ENCODE results near the gene FAM83G.
A peak's percentile ranks its signal among the peaks of the same experiment; 100 is the strongest.
"Not testable (repeated sequence)": the region's sequence is repeated elsewhere in the genome, so short reads cannot be mapped to it uniquely, and the experiment has no call there.

FAM83G gene

DNA sequence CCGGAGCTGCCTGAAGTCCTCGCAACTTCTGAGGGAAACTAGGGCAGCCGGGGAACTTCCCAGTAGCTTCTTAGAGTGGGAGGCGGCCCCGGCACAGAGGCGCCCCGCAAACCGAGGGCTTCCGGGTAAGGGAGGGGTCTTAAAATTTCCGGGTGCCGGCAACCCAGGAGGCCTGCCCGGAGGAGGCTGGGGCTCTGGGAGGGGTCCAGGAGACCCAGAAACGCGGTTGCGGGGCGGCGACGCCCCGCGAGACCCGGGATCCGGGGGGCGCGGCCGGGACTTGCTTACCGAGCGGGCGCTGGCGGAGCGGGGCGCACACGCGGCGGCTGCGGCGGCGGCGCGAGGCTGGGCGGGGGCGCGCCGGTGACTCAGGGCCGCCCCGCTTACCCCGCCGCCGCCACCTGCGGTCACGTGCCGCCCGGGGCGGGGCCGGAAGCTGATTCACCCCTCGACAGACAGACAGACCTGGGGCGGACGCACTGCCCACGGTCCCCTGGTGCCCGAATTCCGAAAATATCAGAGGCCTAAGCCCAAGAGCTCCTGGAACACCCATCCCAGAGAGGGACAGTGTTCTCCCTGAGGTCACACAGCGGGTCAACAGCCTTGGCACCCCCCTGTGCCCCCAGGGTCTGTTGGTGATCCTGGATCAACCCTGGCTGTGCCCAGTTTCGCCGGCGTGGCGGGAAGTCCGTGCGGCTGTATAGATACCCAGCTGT lies at the start of gene FAM83G:
FAM83G (minus strand) TSS at position 344 of the 716 bp plus-strand sequence. CDS start 723 bp downstream, outside the sequence.
- DNase-seq (ENCODE audit: low spot score): peak; percentile 60

DNA sequence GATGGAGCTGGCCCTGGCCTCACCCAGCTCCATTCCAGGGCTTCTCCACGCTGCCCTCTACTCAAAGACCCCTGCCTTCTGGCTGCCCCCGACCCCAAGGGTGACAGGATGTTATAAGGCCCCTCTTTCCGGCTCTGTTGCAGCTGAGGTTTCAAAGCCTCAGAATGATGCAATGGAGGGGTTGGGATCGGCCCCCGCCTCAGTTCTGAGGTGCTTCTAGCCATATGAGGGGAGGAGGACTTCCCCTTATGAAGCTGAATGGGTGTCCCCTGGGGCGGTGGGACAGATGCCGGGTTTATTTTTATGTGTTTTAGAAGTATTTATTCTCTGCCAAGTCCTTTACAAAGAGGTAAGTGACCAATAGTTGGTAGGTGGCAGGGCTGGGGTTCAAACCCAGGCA lies 44.3 kb upstream of the FAM83G start:
- DNase-seq (ENCODE audit: low spot score): not testable (repeated sequence)

DNA sequence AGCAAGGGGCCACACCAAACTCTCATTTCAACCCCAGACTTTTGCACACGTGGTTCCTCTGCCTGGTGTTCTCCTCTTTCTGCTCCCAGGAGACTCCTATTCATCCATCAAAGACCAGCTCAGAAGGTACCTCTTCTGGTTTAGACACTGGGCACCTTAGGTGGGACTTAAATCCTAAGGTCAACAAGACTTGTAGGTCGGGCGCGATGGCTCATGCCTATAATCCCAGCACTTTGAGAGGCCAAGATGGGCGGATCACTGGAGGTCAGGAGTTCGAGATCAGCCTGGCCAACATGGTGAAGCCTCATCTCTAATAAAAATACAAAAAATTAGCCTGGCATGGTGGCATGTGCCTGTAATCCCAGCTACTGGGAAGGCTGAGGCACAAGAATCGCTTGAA lies 42.9 kb upstream of the FAM83G start:
- DNase-seq (ENCODE audit: low spot score): not testable (repeated sequence)

DNA sequence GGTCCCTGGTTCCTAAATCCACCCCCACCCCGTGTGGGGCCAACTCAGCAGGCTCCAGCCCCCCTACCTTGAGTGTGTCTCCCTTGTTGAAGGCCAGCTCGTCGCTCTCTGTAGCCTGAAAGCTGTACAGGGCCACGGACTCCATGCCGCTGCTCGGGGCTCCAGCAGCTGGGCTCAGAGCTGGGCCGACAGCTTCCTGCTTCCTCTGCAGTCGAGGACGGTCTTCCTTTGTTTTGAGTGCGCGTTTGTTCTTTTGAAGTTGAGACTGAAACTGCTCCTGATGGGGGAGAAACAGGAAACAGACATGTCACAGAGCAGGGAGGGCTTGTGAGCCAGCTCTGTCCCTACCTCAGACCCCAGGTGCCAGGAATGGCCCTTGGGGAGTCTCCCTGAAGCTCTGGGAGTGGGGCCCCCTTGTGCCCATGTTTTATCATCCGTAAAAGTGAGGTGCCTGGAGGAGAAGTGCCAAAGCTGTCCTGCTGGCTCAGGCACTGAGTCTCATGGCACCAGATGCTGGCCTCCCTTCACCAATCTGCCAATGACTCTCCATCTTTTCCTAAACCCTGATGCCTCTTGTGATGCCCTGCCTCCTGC lies 42.3 kb upstream of the FAM83G start, which contains the start of gene GRAP:
GRAP (minus strand) TSS at position 176 of the 594 bp plus-strand sequence; CDS start at position 145, 31 bp downstream.
- not testable (repeated sequence) for DNase-seq (ENCODE audit: low spot score)

- not testable (repeated sequence) for DNase-seq (ENCODE audit: low spot score)
These were observed 40.1 kb upstream of the FAM83G start for GRCh38 chr17:19044643-19045042.

DNA sequence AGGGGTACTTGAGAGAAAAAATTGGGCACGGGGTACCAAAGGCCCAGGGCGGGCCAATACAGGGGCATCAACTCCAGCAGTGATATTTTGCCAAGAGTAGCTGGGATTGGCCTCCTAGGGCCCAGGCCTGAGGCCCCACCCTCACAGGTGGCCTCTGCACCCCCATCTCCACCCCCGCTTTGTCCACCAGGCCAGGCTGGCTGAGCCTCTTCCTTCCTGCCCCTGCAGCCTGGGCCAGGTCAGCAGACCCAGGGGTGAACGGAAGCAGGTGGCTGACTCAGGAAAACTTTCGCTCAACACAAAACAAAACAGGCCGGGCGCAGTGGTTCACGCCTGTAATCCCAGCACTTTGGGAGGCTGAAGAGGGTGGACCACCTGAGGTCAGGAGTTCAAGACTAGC lies 38.5 kb upstream of the FAM83G start:
- not testable (repeated sequence) for DNase-seq (ENCODE audit: low spot score)

DNA sequence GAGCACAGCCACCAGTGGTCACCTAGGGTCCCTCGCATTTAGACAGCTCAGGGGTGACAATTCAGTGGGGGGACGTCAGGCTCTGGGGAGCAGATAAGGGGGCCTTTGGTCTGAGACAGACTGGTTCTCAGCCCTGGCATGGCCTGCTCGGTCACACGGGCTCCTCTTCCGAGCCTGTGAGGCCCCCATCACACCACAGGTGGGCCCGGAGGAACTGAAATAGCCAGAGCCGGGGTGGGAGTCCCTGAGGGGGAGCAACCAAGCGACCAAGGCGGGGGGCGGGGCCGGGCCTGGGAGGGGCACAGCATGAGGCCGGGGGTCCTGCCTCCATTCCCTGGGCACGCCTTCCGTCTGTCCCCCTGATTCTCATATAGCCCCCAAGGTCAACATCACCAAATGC lies 37.8 kb upstream of the FAM83G start:
- DNase-seq (ENCODE audit: low spot score): not testable (repeated sequence)

DNA sequence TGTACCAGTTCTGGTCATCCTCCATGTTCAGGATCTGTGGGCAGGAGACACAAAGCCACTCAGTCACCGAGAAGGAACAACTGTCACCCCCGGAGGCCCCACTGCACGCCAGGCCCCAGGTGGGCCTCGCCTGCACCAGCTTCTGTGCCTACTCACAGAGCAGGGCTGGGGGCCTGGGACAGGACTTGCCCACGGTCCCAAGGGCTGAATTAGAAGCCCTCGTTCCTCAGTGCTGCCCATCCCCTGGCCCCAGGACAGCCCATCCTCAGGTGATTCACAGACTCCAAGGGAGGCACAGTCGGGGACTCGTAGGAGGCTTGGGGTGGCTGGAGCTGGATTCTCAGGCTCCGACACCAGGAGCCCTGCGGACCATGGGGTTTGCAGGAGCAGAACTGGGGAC lies 37.3 kb upstream of the FAM83G start:
- not testable (repeated sequence) for DNase-seq (ENCODE audit: low spot score)

DNA sequence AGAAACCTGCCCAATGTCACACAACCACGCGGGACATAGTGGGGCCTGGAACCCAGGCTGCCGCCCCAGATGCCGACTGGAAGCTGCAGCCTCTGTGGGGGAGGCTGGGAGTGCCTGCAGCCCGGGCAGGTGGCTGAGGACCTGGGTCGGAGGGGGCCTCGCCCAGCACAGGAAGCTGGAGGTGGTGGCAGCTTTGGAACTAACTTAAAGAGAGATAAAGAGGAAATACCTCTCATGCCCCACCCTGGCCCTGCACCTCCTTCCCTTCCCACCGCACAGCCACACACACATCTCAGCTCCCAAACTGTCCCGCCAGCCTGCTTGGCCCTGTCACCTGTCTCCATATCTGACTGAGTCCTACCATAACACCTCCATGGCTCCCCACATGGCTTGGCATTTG lies 35.8 kb upstream of the FAM83G start:
- DNase-seq (ENCODE audit: low spot score): not testable (repeated sequence)

- not testable (repeated sequence) for DNase-seq (ENCODE audit: low spot score)
These were observed 34.2 kb upstream of the FAM83G start for GRCh38 chr17:19038730-19039129.

DNA sequence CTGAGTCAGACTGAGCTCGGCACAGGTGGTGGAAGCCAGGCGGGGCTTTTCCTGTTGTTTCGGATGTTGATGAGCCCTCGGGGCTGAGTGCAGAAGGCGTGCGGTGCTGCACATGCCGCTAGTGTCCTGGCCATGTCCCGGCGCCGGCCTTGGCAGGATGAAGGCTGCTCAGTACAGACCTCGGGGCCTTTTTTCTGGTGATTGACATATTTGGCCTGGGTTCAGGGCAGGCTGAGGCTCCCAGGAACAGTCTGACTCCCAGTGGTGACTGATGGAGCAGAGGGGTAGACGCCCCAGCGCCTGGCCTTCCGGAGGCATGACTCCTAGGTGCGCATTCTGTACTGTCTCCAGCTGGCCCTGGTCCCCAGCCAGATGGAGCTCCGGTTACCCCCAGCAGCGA lies 33.4 kb upstream of the FAM83G start:
- not testable (repeated sequence) for DNase-seq (ENCODE audit: low spot score)

- not testable (repeated sequence) for DNase-seq (ENCODE audit: low spot score)
These were observed 33.0 kb upstream of the FAM83G start for GRCh38 chr17:19037547-19037946.

GRCh38 chr17:19036186-19036585 lies 31.6 kb upstream of the FAM83G start:
- DNase-seq (ENCODE audit: low spot score): not testable (repeated sequence)

DNA sequence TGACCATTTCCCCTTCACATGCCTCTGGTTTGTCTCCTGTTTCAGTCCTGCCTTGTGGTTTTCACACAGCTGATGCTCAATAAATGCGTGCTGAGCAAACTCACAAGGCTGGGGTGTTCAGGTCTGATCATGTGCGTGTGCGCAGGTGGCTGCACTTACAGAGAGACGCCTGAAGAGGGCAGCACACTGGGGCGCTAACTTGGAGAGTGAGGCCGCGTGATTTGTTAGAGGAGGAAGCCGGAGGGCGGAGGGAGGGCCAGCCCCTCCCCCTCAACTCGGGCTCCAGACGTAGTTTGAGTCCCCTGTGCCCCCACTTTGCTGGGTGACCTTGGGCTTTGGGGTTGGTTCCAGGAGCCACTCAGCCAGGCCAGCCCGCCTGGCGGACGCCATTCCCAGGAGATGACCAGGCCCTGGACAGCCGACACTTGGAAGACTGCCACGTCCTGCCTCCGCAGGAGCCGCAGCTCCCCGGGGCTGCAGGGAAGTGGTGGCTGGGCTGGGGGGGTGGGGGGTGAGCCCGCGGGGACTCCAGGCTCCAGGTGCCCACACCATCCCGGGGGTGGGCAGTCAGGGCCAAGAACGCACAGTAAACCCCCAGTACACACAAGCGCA lies 27.9 kb upstream of the FAM83G start:
- not testable (repeated sequence) for DNase-seq (ENCODE audit: low spot score)

DNA sequence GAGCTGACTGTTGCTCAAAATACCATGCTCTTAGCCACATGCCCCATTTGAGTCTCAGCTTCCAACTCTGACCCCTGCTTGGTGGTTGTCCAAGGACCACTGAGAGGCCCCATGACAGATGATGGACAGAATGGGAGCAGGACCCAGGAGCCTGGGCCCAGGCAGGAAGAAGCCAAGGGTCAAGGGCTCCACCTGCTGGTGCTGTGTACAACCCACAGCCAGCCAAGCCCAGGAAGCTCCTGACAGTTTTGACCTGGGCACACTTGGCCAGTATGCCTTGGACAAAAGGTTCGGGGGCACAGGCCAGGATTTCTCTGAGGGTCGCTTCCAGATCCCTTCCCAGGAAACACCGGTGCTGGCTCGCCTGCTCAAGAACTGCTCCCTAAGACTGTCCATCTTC lies 27.2 kb upstream of the FAM83G start:
- not testable (repeated sequence) for DNase-seq (ENCODE audit: low spot score)

DNA sequence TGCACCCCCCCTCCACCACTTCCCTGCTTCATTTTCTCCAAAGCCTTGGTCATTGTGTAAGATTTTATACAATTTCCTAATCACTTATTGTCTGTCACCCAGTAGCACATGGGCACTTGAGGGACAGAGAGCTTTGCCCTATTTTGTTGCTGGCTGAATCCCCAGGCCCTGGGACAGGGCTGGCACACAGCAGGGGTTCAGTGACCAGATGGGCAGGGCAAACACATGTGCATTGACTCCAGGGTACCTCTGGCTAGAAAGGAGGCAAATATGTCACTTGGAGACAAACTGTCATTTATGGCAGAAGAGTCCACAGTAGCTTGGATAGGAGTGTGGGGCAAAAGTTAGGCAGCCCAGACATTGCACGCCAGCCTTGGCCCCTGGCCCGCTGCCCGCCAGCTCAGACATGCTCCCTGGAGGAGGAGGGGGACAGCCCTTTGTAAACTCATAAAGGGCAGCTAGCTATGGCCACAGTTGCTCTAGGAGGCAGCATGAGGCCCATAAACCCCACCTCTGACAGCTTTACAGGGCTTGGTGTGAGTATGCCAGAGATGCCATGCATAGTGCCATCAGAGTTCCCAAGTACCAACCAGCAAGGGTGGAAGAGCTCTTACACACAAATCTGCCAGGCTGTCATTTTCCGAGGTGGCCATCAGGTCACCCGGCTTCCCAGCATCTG lies 26.3 kb upstream of the FAM83G start:
- DNase-seq (ENCODE audit: low spot score): not testable (repeated sequence)

- not testable (repeated sequence) for DNase-seq (ENCODE audit: low spot score)
These were observed 25.2 kb upstream of the FAM83G start for GRCh38 chr17:19029740-19030139.

- DNase-seq (ENCODE audit: low spot score): not testable (repeated sequence)
These were observed 24.1 kb upstream of the FAM83G start for GRCh38 chr17:19028671-19029070.

- DNase-seq (ENCODE audit: low spot score): no peak
These were observed 19.8 kb upstream of the FAM83G start for GRCh38 chr17:19024101-19025078.

GRCh38 chr17:19023209-19023999 lies 18.8 kb upstream of the FAM83G start:
- no peak for DNase-seq (ENCODE audit: low spot score)
